HEK293 (cell line): Measurements from ENCODE around the gene FLNA.
"Not testable (repeated sequence)": the region's sequence is repeated elsewhere in the genome, so short reads cannot be mapped to it uniquely, and the experiment has no call there.

Experiments used
- CTCF ChIA-PET: fragments of 350-600 bp; formaldehyde crosslinking; extraction: SDS; loops from one replicate; lab custom pipeline; 2021; ENCODE audit warnings: antibody characterized with exemption; lab: Yijun Ruan, JAX
- POLR2A ChIA-PET: fragments of 300-600 bp; formaldehyde crosslinking; extraction: SDS; loops from one replicate; lab custom pipeline; 2020; ENCODE audit warnings: antibody characterized with exemption, inconsistent platforms; lab: Yijun Ruan, JAX
- H3K27ac ChIP-seq: fragments of 200-500 bp; sonication (Bioruptor generic); 2 replicates; pipeline ENCODE4 v1.5.1; 2014; ENCODE audit warnings: low read depth, low read length, control low read depth, inconsistent platforms; ENCODE audit errors: extremely low read depth
- H3K36me3 ChIP-seq, 2 experiments: fragments of 200-500 bp in 1 of 2; sonication (Bioruptor generic) in 1 of 2; 1 replicate in 1 of 2; 2 replicates in 1 of 2; pipeline ENCODE4 v1.5.1; 2014 to 2017; ENCODE audit warnings: inconsistent platforms in 2 of 2, low read length in 2 of 2; ENCODE audit not compliant: control insufficient read depth in 2 of 2, insufficient read depth in 1 of 2
- H3K4me1 ChIP-seq: fragments of 200-500 bp; sonication (Bioruptor generic); 2 replicates; pipeline ENCODE4 v1.5.1; 2014; ENCODE audit warnings: mild to moderate bottlenecking, low read length, inconsistent platforms; ENCODE audit not compliant: control insufficient read depth, insufficient read depth
- H3K4me3 ChIP-seq: 2 replicates; pipeline ENCODE4 v1.5.1; 2011; ENCODE audit warnings: low read depth, mild to moderate bottlenecking, control low read depth, low read length, moderate library complexity
- H3K9me3 ChIP-seq: fragments of 200-500 bp; sonication (Bioruptor generic); 2 replicates; pipeline ENCODE4 v1.5.1; 2014; ENCODE audit warnings: low read depth, low read length, inconsistent platforms; ENCODE audit not compliant: control insufficient read depth, insufficient read depth
- EGR2 ChIP-seq: fragments of 450-650 bp; formaldehyde crosslinking; IDR thresholded peaks from 2 replicates; pipeline ENCODE4 v1.5.1; 2016; ENCODE audit warnings: low read depth, missing biosample characterization, missing genetic modification characterization
- GLIS2 ChIP-seq: fragments of 450-650 bp; formaldehyde crosslinking; IDR thresholded peaks from 2 replicates; pipeline ENCODE4 v1.5.1; 2016; ENCODE audit warnings: missing biosample characterization, missing genetic modification characterization
- KLF7 ChIP-seq: fragments of 450-650 bp; formaldehyde crosslinking; IDR thresholded peaks from 2 replicates; pipeline ENCODE4 v1.5.1; 2016; ENCODE audit warnings: missing biosample characterization, missing genetic modification characterization, borderline replicate concordance
- ZBTB48 ChIP-seq: fragments of 450-650 bp; formaldehyde crosslinking; IDR thresholded peaks from 2 replicates; pipeline ENCODE4 v1.5.1; 2016; ENCODE audit warnings: missing biosample characterization, missing genetic modification characterization
- ZFP37 ChIP-seq: fragments of 450-650 bp; formaldehyde crosslinking; IDR thresholded peaks from 2 replicates; pipeline ENCODE4 v1.5.1; 2016; ENCODE audit warnings: missing biosample characterization, missing genetic modification characterization
- ZNF335 ChIP-seq: fragments of 450-650 bp; formaldehyde crosslinking; conservative IDR thresholded peaks from 2 replicates; pipeline ENCODE4 v1.5.1; 2016; ENCODE audit warnings: missing biosample characterization, missing genetic modification characterization
- ZNF433 ChIP-seq: fragments of 450-650 bp; formaldehyde crosslinking; IDR thresholded peaks from 2 replicates; pipeline ENCODE4 v1.5.1; 2016; ENCODE audit warnings: missing biosample characterization, missing genetic modification characterization, low read depth
- ZNF501 ChIP-seq: fragments of 450-650 bp; formaldehyde crosslinking; IDR thresholded peaks from 2 replicates; pipeline ENCODE4 v1.5.1; 2016; ENCODE audit warnings: missing biosample characterization, missing genetic modification characterization
- ZNF600 ChIP-seq: fragments of 450-650 bp; formaldehyde crosslinking; IDR thresholded peaks from 2 replicates; pipeline ENCODE4 v1.5.1; 2016; ENCODE audit warnings: missing biosample characterization, missing genetic modification characterization
- ZNF777 ChIP-seq: fragments of 450-650 bp; formaldehyde crosslinking; IDR thresholded peaks from 2 replicates; pipeline ENCODE4 v1.5.1; 2017; ENCODE audit warnings: missing biosample characterization, missing genetic modification characterization, borderline replicate concordance
- ZNF791 ChIP-seq: fragments of 450-650 bp; formaldehyde crosslinking; IDR thresholded peaks from 2 replicates; pipeline ENCODE4 v1.5.1; 2016; ENCODE audit warnings: missing biosample characterization, missing genetic modification characterization
- TF ChIP-seq, protein P1 (sequence below): fragments of 450-650 bp; formaldehyde crosslinking; conservative IDR thresholded peaks from 2 replicates; pipeline ENCODE4 v1.5.1; 2016; ENCODE audit warnings: low read depth, missing biosample characterization, missing genetic modification characterization
- TF ChIP-seq, protein P2 (sequence below): fragments of 450-650 bp; formaldehyde crosslinking; IDR thresholded peaks from 2 replicates; pipeline ENCODE4 v1.5.1; 2016; ENCODE audit warnings: missing biosample characterization, missing genetic modification characterization

Gene FLNA

DNA sequence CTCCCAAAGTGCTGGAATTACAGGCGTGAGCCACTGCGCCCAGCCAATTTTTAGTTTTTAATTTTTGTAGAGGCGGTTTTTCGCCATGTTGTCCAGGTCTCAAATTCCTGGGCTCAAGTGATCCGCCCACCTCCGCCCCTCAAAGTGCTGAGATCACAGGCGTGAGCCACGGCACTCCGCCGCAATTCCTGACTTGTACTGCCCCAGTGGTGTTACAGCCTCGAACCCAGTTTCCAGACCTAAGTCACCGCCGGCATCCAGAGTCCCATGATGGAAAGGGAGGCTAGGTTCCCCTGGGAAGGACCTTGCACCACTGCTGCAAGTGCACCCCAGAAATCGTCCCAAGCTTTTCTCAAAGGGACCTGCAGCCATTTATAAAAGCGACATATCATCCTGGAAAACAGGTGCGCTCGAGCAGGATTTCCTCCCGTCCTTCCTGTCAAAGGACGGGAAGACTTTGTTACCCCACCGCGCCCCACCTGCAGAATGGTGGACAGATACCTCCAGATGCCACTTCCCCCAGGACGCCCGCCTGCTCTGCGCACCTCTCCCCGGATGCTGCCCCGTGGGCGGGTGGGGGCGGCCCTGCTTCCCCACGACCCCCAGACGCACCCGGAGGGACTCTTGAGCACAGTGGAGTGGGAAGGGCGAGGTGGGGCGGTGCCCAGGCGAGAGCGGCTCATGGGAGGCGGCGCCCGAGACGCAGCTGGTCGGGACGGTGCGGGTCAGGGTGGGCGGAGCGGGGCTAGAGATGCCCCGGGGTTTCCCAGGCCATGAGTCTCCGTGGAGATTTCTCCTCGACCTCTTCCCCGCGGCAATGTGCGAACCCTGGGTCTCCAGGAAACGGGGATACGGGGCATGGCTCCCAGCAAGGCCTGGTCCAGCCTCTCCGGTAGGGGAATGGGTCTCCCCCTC is 22.8 kb upstream of the FLNA start (continued):
- TF ChIP-seq ZNF433 (tag by site-specific recombination) (no peak), EGR2 (tag by site-specific recombination) (peak; percentile 61), KLF7 (tag by site-specific recombination) (0 out of 2 replicates have a peak, but pooled peaks have one; percentile 15), ZNF501 (peak; percentile 71), ZFP37 (0 out of 2 replicates have a peak, but pooled peaks have one; percentile 27), GLIS2 (tag by site-specific recombination) (peak; percentile 68), ZNF600 (tag by site-specific recombination) (peak; percentile 52; the same call in 1 of the 2 replicates), ZNF335 (tag by site-specific recombination) (no peak), ZNF791 (tag by site-specific recombination) (no peak), ZNF777 (tag by site-specific recombination) (0 out of 2 replicates have a peak, but pooled peaks have one; percentile 34), ZBTB48 (tag by site-specific recombination) (peak; percentile 32; the same call in 1 of the 2 replicates)
- TF ChIP-seq, protein P1, sequence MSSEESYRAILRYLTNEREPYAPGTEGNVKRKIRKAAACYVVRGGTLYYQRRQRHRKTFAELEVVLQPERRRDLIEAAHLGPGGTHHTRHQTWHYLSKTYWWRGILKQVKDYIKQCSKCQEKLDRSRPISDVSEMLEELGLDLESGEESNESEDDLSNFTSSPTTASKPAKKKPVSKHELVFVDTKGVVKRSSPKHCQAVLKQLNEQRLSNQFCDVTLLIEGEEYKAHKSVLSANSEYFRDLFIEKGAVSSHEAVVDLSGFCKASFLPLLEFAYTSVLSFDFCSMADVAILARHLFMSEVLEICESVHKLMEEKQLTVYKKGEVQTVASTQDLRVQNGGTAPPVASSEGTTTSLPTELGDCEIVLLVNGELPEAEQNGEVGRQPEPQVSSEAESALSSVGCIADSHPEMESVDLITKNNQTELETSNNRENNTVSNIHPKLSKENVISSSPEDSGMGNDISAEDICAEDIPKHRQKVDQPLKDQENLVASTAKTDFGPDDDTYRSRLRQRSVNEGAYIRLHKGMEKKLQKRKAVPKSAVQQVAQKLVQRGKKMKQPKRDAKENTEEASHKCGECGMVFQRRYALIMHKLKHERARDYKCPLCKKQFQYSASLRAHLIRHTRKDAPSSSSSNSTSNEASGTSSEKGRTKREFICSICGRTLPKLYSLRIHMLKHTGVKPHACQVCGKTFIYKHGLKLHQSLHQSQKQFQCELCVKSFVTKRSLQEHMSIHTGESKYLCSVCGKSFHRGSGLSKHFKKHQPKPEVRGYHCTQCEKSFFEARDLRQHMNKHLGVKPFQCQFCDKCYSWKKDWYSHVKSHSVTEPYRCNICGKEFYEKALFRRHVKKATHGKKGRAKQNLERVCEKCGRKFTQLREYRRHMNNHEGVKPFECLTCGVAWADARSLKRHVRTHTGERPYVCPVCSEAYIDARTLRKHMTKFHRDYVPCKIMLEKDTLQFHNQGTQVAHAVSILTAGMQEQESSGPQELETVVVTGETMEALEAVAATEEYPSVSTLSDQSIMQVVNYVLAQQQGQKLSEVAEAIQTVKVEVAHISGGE (tag by site-specific recombination), result peak; percentile 56; the same call in 1 of the 2 replicates
- TF ChIP-seq, protein P2, sequence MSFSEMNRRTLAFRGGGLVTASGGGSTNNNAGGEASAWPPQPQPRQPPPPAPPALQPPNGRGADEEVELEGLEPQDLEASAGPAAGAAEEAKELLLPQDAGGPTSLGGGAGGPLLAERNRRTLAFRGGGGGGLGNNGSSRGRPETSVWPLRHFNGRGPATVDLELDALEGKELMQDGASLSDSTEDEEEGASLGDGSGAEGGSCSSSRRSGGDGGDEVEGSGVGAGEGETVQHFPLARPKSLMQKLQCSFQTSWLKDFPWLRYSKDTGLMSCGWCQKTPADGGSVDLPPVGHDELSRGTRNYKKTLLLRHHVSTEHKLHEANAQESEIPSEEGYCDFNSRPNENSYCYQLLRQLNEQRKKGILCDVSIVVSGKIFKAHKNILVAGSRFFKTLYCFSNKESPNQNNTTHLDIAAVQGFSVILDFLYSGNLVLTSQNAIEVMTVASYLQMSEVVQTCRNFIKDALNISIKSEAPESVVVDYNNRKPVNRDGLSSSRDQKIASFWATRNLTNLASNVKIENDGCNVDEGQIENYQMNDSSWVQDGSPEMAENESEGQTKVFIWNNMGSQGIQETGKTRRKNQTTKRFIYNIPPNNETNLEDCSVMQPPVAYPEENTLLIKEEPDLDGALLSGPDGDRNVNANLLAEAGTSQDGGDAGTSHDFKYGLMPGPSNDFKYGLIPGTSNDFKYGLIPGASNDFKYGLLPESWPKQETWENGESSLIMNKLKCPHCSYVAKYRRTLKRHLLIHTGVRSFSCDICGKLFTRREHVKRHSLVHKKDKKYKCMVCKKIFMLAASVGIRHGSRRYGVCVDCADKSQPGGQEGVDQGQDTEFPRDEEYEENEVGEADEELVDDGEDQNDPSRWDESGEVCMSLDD (tag by site-specific recombination), result 0 out of 2 replicates have a peak, but pooled peaks have one; percentile 8

DNA sequence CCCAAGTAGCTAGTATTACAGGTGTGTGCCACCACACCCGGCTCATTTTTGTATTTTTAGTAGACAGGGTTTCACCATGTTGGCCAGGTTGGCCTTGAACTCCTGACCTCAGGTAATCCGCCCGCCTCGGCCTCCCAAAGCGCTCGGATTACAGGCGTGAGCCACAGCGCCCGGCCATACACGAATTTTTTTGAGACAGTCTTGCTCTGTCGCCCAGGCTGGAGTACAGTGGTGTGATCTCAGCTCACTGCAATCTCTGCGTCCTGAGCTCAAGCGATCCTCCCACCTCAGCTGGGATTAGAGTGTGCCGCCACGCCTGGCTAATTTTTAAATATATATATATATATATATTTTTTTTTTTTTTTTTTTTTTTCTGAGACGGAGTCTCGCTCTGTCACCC is 21.9 kb upstream of the FLNA start:
- H3K9me3 ChIP-seq, H3K27ac ChIP-seq, H3K4me1 ChIP-seq, H3K4me3 ChIP-seq: not testable (repeated sequence)
- ChIA-PET CTCF (interaction anchor here (0.7 to 1.1 kb wide), 2 partner anchors 23 to 369 kb away, joined by 3 read pairs; no protein-coding TSS in a partner anchor), POLR2A (interaction anchor here (0.9 kb wide), 1 partner anchor 17 kb away, joined by 6 read pairs; the partner anchor contains the start of gene EMD)
- peaks cover 0 to 26% of the 10 kb centered on the region in 2 experiments; a peak in 1 of 3 replicates for H3K36me3 ChIP-seq

DNA sequence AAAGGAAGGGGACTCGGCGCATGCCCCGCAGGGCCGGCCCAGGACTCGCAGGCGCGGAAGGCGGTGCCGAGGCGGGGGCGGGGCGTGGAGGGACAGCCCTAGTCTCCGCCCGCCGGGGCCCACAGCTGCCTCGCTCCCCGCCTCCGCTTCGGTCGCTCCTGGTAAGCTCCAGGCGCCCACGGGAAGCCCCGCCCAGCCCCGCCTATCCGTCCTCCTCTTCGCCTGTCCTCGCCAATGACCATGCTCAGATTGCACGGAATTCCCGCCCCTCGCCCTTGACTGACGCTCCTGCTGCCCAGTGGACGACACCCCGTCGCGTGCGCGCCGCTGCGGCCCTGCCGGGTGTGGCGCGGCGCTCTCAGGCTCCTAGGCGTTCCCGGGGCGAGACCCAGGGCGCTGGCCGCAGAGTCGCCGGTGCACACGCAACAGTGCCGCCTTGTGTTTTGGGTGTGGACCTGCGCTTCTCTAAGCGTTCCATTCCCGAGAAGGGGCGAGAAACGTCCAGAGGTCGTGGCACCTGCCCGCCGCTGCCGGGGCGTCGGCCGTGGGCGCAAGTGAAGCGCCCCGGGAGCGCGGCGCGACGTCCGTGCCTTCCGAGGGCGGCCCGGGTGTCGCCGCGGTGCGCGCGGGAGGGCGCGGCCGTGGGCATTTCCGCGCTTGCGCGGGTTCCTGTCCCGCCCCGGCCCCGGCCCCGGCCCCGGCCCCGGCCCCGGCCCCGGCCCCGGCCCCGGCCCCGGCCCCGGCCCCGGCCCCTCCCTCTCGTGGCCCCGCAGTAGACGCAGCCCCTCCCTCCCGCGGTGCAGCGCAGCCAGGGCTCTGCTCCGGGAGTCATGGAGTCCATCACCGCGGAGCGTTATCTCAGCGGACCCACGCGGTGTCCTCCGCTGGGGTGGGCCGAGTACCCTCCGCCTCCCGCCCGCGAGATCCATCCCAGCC is 15.6 kb upstream of the FLNA start:
- POLR2A ChIA-PET, H3K27ac ChIP-seq, H3K4me3 ChIP-seq, H3K4me1 ChIP-seq, H3K36me3 ChIP-seq, CTCF ChIA-PET, H3K9me3 ChIP-seq: not testable (repeated sequence)

DNA sequence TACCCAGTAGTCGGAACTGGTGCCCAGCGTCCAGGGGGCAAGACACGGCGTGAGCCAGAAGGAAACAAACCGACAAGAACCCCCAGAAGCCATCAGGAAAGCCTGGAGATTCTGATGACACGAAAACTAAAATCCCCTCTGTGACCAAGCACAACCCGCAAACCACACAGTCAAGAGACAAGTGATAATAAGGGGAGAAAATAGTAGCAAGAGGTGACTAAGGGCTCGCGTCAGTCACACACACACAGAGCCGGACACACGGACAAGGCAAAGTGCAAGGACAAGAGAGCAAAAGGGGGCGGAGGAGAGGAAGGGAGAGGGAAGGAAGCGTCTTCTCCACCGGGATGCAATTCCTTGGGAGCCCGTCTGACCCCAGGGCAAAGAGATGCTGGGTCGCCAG is 14.2 kb upstream of the FLNA start:
- POLR2A ChIA-PET, H3K9me3 ChIP-seq, CTCF ChIA-PET: not testable (repeated sequence)

DNA sequence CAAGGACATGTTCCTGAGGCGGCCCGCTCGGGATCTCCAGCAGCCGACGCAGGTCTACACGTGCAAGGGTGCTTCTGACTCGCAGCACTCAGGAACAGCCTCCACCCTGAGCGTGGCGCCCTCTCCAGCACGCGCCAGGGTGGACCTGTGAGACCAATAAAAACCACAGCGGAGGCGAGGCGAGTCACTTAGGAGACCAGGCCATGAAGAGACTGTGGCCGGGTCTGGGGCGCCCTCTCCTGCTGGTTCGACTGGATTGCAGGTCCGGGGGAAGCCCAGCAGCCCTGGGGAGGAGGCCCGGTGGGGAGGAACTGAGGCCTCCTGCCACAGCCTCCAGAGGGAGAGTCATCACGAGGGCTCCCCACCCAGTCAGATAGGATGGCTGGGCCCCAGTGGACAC is 13.7 kb upstream of the FLNA start:
- H3K4me1 ChIP-seq, H3K36me3 ChIP-seq, CTCF ChIA-PET, H3K4me3 ChIP-seq, H3K9me3 ChIP-seq, POLR2A ChIA-PET, H3K27ac ChIP-seq: not testable (repeated sequence)

More for the DNA sequence above, 14.2 kb upstream of the FLNA start:
- H3K4me3 ChIP-seq, H3K36me3 ChIP-seq, H3K27ac ChIP-seq, H3K4me1 ChIP-seq: not testable (repeated sequence)
